ENCODE results near the gene FGF12. TPM values are rescaled to one million over a fixed set of nuclear protein-coding genes. Genes with fewer than 3 reads are reported as not detected.

Gene FGF12
- total and polyA plus RNA-seq, 7 experiments from 2014 or later, result not detected

GRCh38 chr3:192170659-192171058, 556.7 kb downstream of the FGF12 start:
- H3K4me3 Mint-ChIP-seq, result no peak overlapping the region
- no peak for ATAC-seq
- H3K9me3 Mint-ChIP-seq, result peaks cover 0 to 9% (median under 1%) of the 10 kb centered on the region in 11 donors
- H3K4me1 Mint-ChIP-seq, result no peaks in the 10 kb centered on the region
- Histone ChIP-seq H3K4me1 (ENCODE audit: control insufficient read depth in 2 of 2, insufficient read depth in 2 of 2, low read length in 2 of 2) (no peaks in the 10 kb centered on the region), H3K27me3 (ENCODE audit: control insufficient read depth in 2 of 2, insufficient read depth in 2 of 2, low read length in 2 of 2) (no peaks in the 10 kb centered on the region), H3K36me3 (ENCODE audit: control insufficient read depth in 2 of 3, insufficient read depth in 3 of 3, low read length in 3 of 3) (no peaks in the 10 kb centered on the region), H3K4me3 (ENCODE audit: low read length) (no peak overlapping the region), H3K27ac (ENCODE audit: low read depth, low read length) (no peak overlapping the region), H3K9me3 (ENCODE audit: control insufficient read depth in 2 of 3, low read length in 3 of 3) (no peaks in the 10 kb centered on the region)
- H3K27ac Mint-ChIP-seq, result no peak overlapping the region
- peaks cover 0 to 6% (median 0%) of the 10 kb centered on the region in 5 donors for H3K27me3 Mint-ChIP-seq
- no peak for DNase-seq
- H3K36me3 Mint-ChIP-seq, result no peaks in the 10 kb centered on the region
- intact Hi-C loops (cut with micrococcal nuclease), result no loop called here
- ChIA-PET POLR2A (interaction anchor here (0.9 kb wide), 1 partner anchor 29 kb away, joined by 4 read pairs; no protein-coding TSS in a partner anchor), CTCF (no interaction called here)

DNA sequence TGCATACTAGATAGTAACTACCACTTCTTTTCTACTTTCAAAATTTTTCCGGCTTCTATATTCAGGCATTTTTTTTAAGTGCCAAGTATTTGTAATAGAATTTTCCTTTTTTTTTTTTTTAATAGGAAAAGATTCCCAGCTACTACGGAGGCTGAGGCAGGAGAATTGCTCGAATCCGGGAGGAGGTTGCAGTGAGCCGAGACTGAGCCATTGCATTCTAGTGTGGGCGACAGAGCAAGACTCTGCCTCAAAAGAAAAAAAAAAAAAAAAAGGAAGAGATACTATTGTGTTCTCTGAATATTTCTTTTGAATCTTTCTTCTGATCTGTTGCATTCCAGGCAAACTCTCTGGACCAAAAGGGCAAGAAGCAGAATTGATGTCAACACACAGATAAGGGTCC, 557.3 kb downstream of the FGF12 start:
- H3K36me3 Mint-ChIP-seq, result no peaks in the 10 kb centered on the region
- peaks cover 0 to 6% (median 0%) of the 10 kb centered on the region in 5 donors for H3K27me3 Mint-ChIP-seq
- no peak overlapping the region for H3K4me3 Mint-ChIP-seq
- Histone ChIP-seq H3K27me3 (ENCODE audit: control insufficient read depth in 2 of 2, insufficient read depth in 2 of 2, low read length in 2 of 2) (no peaks in the 10 kb centered on the region), H3K9me3 (ENCODE audit: control insufficient read depth in 2 of 3, low read length in 3 of 3) (no peaks in the 10 kb centered on the region), H3K36me3 (ENCODE audit: control insufficient read depth in 2 of 3, insufficient read depth in 3 of 3, low read length in 3 of 3) (no peaks in the 10 kb centered on the region), H3K27ac (ENCODE audit: low read depth, low read length) (no peak overlapping the region), H3K4me1 (ENCODE audit: control insufficient read depth in 2 of 2, insufficient read depth in 2 of 2, low read length in 2 of 2) (no peaks in the 10 kb centered on the region), H3K4me3 (ENCODE audit: low read length) (no peak overlapping the region)
- H3K9me3 Mint-ChIP-seq, result peaks cover 0 to 9% (median 0%) of the 10 kb centered on the region in 11 donors
- no peak for DNase-seq
- ChIA-PET CTCF (no interaction called here), POLR2A (interaction anchor here (0.9 kb wide), 1 partner anchor 28 kb away, joined by 4 read pairs; no protein-coding TSS in a partner anchor)
- no peak for ATAC-seq
- no peaks in the 10 kb centered on the region for H3K4me1 Mint-ChIP-seq
- H3K27ac Mint-ChIP-seq, result no peak overlapping the region
- intact Hi-C loops (cut with micrococcal nuclease), result no loop called here

DNA sequence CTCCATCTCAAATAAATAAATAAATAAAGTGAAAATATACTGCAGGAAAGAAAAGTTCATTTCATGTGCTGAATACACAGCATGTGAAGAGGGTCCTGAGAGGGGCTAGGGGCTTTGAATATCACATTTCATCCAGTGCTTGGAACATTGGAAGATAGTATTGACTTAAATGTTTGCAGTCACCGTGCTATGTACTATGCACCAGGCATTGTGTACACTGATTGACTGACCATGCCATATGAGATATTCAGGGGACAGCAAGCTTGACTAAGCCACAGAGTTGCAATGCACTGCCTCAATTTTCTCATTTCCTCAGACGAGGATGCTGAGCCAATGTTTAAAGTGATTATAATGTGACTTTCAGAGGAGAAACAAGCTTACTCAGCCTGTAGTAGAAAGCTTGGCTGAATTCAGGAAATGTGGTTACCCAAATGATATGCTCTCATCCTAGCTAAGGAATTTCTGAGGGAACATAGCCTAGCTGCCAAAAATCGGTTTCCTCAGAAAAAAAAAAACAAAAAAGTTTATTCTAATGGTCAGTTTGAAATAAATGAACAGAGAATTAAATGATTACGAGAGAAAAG, 557.9 kb downstream of the FGF12 start:
- Histone ChIP-seq H3K36me3 (ENCODE audit: control insufficient read depth in 2 of 3, insufficient read depth in 3 of 3, low read length in 3 of 3) (no peaks in the 10 kb centered on the region), H3K27ac (ENCODE audit: low read depth, low read length) (no peak overlapping the region), H3K4me3 (ENCODE audit: low read length) (no peak overlapping the region), H3K4me1 (ENCODE audit: control insufficient read depth in 2 of 2, insufficient read depth in 2 of 2, low read length in 2 of 2) (no peaks in the 10 kb centered on the region), H3K27me3 (ENCODE audit: control insufficient read depth in 2 of 2, insufficient read depth in 2 of 2, low read length in 2 of 2) (no peaks in the 10 kb centered on the region), H3K9me3 (ENCODE audit: control insufficient read depth in 2 of 3, low read length in 3 of 3) (no peaks in the 10 kb centered on the region)
- no peak overlapping the region for H3K27ac Mint-ChIP-seq
- peaks cover 0 to 9% (median 0%) of the 10 kb centered on the region in 11 donors for H3K9me3 Mint-ChIP-seq
- no peak for ATAC-seq
- CTCF ChIA-PET, result no interaction called here
- POLR2A ChIA-PET, result no interaction called here
- no peaks in the 10 kb centered on the region for H3K4me1 Mint-ChIP-seq
- intact Hi-C loops (cut with micrococcal nuclease), result no loop called here
- peaks cover 0 to 6% (median 0%) of the 10 kb centered on the region in 5 donors for H3K27me3 Mint-ChIP-seq
- H3K36me3 Mint-ChIP-seq, result no peaks in the 10 kb centered on the region
- DNase-seq, result no peak
- H3K4me3 Mint-ChIP-seq, result no peak overlapping the region

- POLR2A ChIA-PET, result no interaction called here
- no peaks in the 10 kb centered on the region for H3K4me1 Mint-ChIP-seq
- H3K4me1 ChIP-seq (ENCODE audit: control insufficient read depth in 2 of 2, insufficient read depth in 2 of 2, low read length in 2 of 2), result no peaks in the 10 kb centered on the region
Observed at GRCh38 chr3:192168202-192168601, 559.1 kb downstream of the FGF12 start.

GRCh38 chr3:192165552-192165951, 561.8 kb downstream of the FGF12 start:
- intact Hi-C loops (cut with micrococcal nuclease), result no loop called here
- no peak overlapping the region for H3K4me3 ChIP-seq (ENCODE audit: low read length)
- H3K4me1 ChIP-seq (ENCODE audit: control insufficient read depth in 2 of 2, insufficient read depth in 2 of 2, low read length in 2 of 2), result no peaks in the 10 kb centered on the region
- ChIA-PET CTCF (interaction anchor here (0.7 kb wide), 1 partner anchor 208 kb away, joined by 4 read pairs; no protein-coding TSS in a partner anchor), POLR2A (no interaction called here)
- Mint-ChIP-seq H3K9me3 (peaks cover 0 to 9% (median 2%) of the 10 kb centered on the region in 11 donors), H3K4me1 (no peaks in the 10 kb centered on the region), H3K27ac (no peak overlapping the region), H3K27me3 (peaks cover 0 to 10% (median 0%) of the 10 kb centered on the region in 5 donors), H3K4me3 (no peak overlapping the region), H3K36me3 (no peaks in the 10 kb centered on the region)
- ATAC-seq (no peak), DNase-seq (no peak)
- no peaks in the 10 kb centered on the region for H3K27me3 ChIP-seq (ENCODE audit: control insufficient read depth in 2 of 2, insufficient read depth in 2 of 2, low read length in 2 of 2)
- H3K27ac ChIP-seq (ENCODE audit: low read depth, low read length), result no peak overlapping the region
- H3K36me3 ChIP-seq (ENCODE audit: control insufficient read depth in 2 of 3, insufficient read depth in 3 of 3, low read length in 3 of 3), result no peaks in the 10 kb centered on the region
- H3K9me3 ChIP-seq (ENCODE audit: control insufficient read depth in 2 of 3, low read length in 3 of 3), result no peaks in the 10 kb centered on the region

More at GRCh38 chr3:192168202-192168601, 559.1 kb downstream of the FGF12 start:
- no peak for ATAC-seq
- intact Hi-C loops (cut with micrococcal nuclease), result no loop called here
- no peak overlapping the region for H3K27ac Mint-ChIP-seq
- no peaks in the 10 kb centered on the region for H3K9me3 ChIP-seq (ENCODE audit: control insufficient read depth in 2 of 3, low read length in 3 of 3)
- DNase-seq, result no peak
- H3K27ac ChIP-seq (ENCODE audit: low read depth, low read length), result no peak overlapping the region
- peaks cover 0 to 9% (median 2%) of the 10 kb centered on the region in 11 donors for H3K9me3 Mint-ChIP-seq
- CTCF ChIA-PET, result interaction anchor here (0.7 kb wide), 1 partner anchor 38 kb away, joined by 3 read pairs; no protein-coding TSS in a partner anchor
- H3K36me3 Mint-ChIP-seq, result no peaks in the 10 kb centered on the region
- no peak overlapping the region for H3K4me3 Mint-ChIP-seq
- peaks cover 0 to 6% (median 0%) of the 10 kb centered on the region in 5 donors for H3K27me3 Mint-ChIP-seq
- no peak overlapping the region for H3K4me3 ChIP-seq (ENCODE audit: low read length)
- no peaks in the 10 kb centered on the region for H3K27me3 ChIP-seq (ENCODE audit: control insufficient read depth in 2 of 2, insufficient read depth in 2 of 2, low read length in 2 of 2)
- H3K36me3 ChIP-seq (ENCODE audit: control insufficient read depth in 2 of 3, insufficient read depth in 3 of 3, low read length in 3 of 3), result no peaks in the 10 kb centered on the region

- no peak for ATAC-seq
- CTCF ChIA-PET, result no interaction called here
Observed at GRCh38 chr3:192161661-192162060, 565.7 kb downstream of the FGF12 start.

DNA sequence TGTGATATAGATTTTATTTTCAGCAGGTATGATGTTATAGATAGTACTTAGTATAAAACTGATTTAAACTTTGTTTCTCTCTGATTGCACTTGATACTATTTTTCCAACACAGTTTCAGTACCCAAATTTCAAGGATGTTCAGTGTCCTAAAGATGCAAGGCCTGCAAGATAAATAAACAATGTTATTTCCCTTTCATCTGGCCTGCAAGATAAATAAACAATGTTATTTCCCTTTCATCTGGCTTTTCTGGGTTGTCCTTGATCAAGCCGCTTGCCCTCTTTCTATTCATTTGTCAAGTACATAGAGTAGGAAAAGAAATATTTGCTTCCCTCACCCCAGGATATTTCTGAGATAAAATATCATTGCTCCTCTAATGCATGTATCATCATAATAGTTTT, 571.0 kb downstream of the FGF12 start:
- no peak overlapping the region for H3K27ac ChIP-seq (ENCODE audit: low read depth, low read length)
- Mint-ChIP-seq H3K36me3 (peaks cover 0 to 3% (median 0%) of the 10 kb centered on the region in 5 donors), H3K4me1 (no peaks in the 10 kb centered on the region), H3K27me3 (peaks cover 0 to 18% (median 10%) of the 10 kb centered on the region in 5 donors), H3K9me3 (peaks cover 0 to 17% (median 2%) of the 10 kb centered on the region in 11 donors), H3K4me3 (no peak overlapping the region), H3K27ac (no peak overlapping the region)
- H3K9me3 ChIP-seq (ENCODE audit: control insufficient read depth in 2 of 3, low read length in 3 of 3), result no peaks in the 10 kb centered on the region
- ChIA-PET CTCF (no interaction called here), POLR2A (no interaction called here)
- ATAC-seq (no peak), DNase-seq (no peak)
- no peak overlapping the region for H3K4me3 ChIP-seq (ENCODE audit: low read length)
- H3K4me1 ChIP-seq (ENCODE audit: control insufficient read depth in 2 of 2, insufficient read depth in 2 of 2, low read length in 2 of 2), result no peaks in the 10 kb centered on the region
- no peaks in the 10 kb centered on the region for H3K27me3 ChIP-seq (ENCODE audit: control insufficient read depth in 2 of 2, insufficient read depth in 2 of 2, low read length in 2 of 2)
- intact Hi-C loops (cut with micrococcal nuclease), result no loop called here
- no peaks in the 10 kb centered on the region for H3K36me3 ChIP-seq (ENCODE audit: control insufficient read depth in 2 of 3, insufficient read depth in 3 of 3, low read length in 3 of 3)

More at GRCh38 chr3:192161661-192162060, 565.7 kb downstream of the FGF12 start:
- Histone ChIP-seq H3K4me3 (ENCODE audit: low read length) (no peak overlapping the region), H3K27me3 (ENCODE audit: control insufficient read depth in 2 of 2, insufficient read depth in 2 of 2, low read length in 2 of 2) (no peaks in the 10 kb centered on the region), H3K9me3 (ENCODE audit: control insufficient read depth in 2 of 3, low read length in 3 of 3) (no peaks in the 10 kb centered on the region), H3K36me3 (ENCODE audit: control insufficient read depth in 2 of 3, insufficient read depth in 3 of 3, low read length in 3 of 3) (no peaks in the 10 kb centered on the region), H3K4me1 (ENCODE audit: control insufficient read depth in 2 of 2, insufficient read depth in 2 of 2, low read length in 2 of 2) (no peaks in the 10 kb centered on the region), H3K27ac (ENCODE audit: low read depth, low read length) (no peak overlapping the region)
- H3K4me1 Mint-ChIP-seq, result no peaks in the 10 kb centered on the region
- peaks cover 0 to 3% (median 0%) of the 10 kb centered on the region in 5 donors for H3K36me3 Mint-ChIP-seq
- POLR2A ChIA-PET, result no interaction called here
- peaks cover 0 to 11% (median 6%) of the 10 kb centered on the region in 5 donors for H3K27me3 Mint-ChIP-seq
- intact Hi-C loops (cut with micrococcal nuclease), result no loop called here
- no peak overlapping the region for H3K27ac Mint-ChIP-seq
- no peak overlapping the region for H3K4me3 Mint-ChIP-seq
- DNase-seq, result no peak
- peaks cover 0 to 13% (median 5%) of the 10 kb centered on the region in 11 donors for H3K9me3 Mint-ChIP-seq
